Liver (tissue), 3 donors: ENCODE results near the gene SLC2A10.

Source experiments
- EGR1 ChIP-seq, 2 donors: IDR thresholded peaks; 2 replicates each; pipeline ENCODE4 v1.6.1; 2016 to 2018; ENCODE audit warnings: antibody characterized with exemption in 2 of 2, low read depth in 2 of 2
- GABPA ChIP-seq, 2 donors: IDR thresholded peaks in 1 of 2; conservative IDR thresholded peaks in 1 of 2; 2 replicates each; pipeline ENCODE4 v1.6.1; 2016; ENCODE audit warnings: antibody characterized with exemption in 2 of 2, mild to moderate bottlenecking in 1 of 2, moderate library complexity in 1 of 2
- NR2F2 ChIP-seq: IDR thresholded peaks from 2 replicates; pipeline ENCODE4 v1.6.1; 2016; ENCODE audit warnings: antibody characterized with exemption
- RAD21 ChIP-seq, 2 donors: IDR thresholded peaks; 2 replicates each; pipeline ENCODE4 v1.6.1; 2016; ENCODE audit warnings: antibody characterized with exemption in 2 of 2, mild to moderate bottlenecking in 2 of 2
- SP1 ChIP-seq: IDR thresholded peaks from 2 replicates; pipeline ENCODE4 v1.6.1; 2018; ENCODE audit warnings: antibody characterized with exemption, mild to moderate bottlenecking
- TAF1 ChIP-seq: conservative IDR thresholded peaks from 2 replicates; pipeline ENCODE4 v1.6.1; 2016; ENCODE audit warnings: antibody characterized with exemption, mild to moderate bottlenecking
- YY1 ChIP-seq: IDR thresholded peaks from 2 replicates; pipeline ENCODE4 v1.6.1; 2016; ENCODE audit warnings: antibody characterized with exemption, mild to moderate bottlenecking
- TF ChIP-seq, protein P1 (sequence below): IDR thresholded peaks from 2 replicates; pipeline ENCODE4 v1.6.1; 2016; ENCODE audit warnings: antibody characterized with exemption
- TF ChIP-seq, protein P2 (sequence below): fragments of 150-350 bp; IDR thresholded peaks from 2 replicates; pipeline ENCODE4 v1.5.1; 2017; ENCODE audit warnings: improper control_type of control experiment, low read depth, low read length; ENCODE audit not compliant: missing input control
- TF ChIP-seq, protein P3 (sequence below): IDR thresholded peaks from 2 replicates; pipeline ENCODE4 v1.6.1; 2016; ENCODE audit warnings: antibody characterized with exemption, mild to moderate bottlenecking
- TF ChIP-seq, protein P4 (sequence below): IDR thresholded peaks from 2 replicates; pipeline ENCODE4 v1.6.1; 2016; ENCODE audit warnings: antibody characterized with exemption
- TF ChIP-seq, protein P5 (sequence below): IDR thresholded peaks from 2 replicates; pipeline ENCODE4 v1.6.1; 2016; ENCODE audit warnings: antibody characterized with exemption
- donor health status: healthy.
- donor health status: healthy.

DNA sequence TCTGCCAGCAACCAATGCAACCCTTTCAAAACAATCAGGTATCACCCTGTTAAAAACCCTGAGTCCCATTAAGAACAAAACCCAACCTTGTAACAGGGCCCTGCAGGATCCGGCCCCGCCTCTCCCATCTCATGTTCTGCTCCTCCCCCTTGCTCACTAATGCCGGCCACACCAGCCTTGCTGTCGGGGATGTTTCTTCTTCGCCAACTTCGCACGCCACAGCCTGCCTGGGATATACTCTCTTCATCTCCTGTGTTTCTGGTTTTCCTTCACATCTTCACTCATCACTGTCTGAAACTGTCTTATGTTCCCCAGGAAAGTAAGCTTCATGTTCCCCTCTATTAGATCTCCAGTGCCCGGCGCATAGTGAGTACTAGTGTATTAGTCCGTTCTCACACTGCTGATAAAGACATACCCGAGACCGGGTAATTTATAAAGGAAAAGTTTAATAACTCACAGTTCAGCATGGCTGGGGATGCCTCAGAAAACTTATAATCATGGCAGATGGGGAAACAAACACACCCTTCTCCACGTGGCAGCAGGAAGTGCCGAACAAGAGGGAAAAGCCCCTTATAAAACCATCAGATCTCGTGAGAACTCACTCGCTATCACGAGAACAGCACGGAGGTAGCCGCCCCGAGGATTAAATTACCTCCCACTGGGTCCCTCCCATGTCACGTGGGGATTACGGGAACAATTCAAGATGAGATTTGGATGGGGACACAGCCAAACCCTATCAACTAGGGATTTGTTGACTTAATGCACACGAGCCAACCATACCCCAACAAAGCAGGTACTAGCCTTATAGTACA, 25.3 kb upstream of the SLC2A10 start:
- TF ChIP-seq, protein P1, sequence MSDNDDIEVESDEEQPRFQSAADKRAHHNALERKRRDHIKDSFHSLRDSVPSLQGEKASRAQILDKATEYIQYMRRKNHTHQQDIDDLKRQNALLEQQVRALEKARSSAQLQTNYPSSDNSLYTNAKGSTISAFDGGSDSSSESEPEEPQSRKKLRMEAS = no peak
- TF ChIP-seq, protein P2, sequence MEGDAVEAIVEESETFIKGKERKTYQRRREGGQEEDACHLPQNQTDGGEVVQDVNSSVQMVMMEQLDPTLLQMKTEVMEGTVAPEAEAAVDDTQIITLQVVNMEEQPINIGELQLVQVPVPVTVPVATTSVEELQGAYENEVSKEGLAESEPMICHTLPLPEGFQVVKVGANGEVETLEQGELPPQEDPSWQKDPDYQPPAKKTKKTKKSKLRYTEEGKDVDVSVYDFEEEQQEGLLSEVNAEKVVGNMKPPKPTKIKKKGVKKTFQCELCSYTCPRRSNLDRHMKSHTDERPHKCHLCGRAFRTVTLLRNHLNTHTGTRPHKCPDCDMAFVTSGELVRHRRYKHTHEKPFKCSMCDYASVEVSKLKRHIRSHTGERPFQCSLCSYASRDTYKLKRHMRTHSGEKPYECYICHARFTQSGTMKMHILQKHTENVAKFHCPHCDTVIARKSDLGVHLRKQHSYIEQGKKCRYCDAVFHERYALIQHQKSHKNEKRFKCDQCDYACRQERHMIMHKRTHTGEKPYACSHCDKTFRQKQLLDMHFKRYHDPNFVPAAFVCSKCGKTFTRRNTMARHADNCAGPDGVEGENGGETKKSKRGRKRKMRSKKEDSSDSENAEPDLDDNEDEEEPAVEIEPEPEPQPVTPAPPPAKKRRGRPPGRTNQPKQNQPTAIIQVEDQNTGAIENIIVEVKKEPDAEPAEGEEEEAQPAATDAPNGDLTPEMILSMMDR = no peak
- peak; percentile 55 for TF ChIP-seq YY1
- TF ChIP-seq NR2F2 = no peak
- TF ChIP-seq RAD21 (IDR thresholded peaks at IDR 0.05) = no peak
- TF ChIP-seq EGR1 (IDR thresholded peaks at IDR 0.05; ENCODE audit: low read depth in 2 of 2) = no peak
- peak; percentile 72 for TF ChIP-seq TAF1
- TF ChIP-seq SP1 = no peak
- TF ChIP-seq, protein P3, sequence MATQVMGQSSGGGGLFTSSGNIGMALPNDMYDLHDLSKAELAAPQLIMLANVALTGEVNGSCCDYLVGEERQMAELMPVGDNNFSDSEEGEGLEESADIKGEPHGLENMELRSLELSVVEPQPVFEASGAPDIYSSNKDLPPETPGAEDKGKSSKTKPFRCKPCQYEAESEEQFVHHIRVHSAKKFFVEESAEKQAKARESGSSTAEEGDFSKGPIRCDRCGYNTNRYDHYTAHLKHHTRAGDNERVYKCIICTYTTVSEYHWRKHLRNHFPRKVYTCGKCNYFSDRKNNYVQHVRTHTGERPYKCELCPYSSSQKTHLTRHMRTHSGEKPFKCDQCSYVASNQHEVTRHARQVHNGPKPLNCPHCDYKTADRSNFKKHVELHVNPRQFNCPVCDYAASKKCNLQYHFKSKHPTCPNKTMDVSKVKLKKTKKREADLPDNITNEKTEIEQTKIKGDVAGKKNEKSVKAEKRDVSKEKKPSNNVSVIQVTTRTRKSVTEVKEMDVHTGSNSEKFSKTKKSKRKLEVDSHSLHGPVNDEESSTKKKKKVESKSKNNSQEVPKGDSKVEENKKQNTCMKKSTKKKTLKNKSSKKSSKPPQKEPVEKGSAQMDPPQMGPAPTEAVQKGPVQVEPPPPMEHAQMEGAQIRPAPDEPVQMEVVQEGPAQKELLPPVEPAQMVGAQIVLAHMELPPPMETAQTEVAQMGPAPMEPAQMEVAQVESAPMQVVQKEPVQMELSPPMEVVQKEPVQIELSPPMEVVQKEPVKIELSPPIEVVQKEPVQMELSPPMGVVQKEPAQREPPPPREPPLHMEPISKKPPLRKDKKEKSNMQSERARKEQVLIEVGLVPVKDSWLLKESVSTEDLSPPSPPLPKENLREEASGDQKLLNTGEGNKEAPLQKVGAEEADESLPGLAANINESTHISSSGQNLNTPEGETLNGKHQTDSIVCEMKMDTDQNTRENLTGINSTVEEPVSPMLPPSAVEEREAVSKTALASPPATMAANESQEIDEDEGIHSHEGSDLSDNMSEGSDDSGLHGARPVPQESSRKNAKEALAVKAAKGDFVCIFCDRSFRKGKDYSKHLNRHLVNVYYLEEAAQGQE = no peak
- TF ChIP-seq, protein P4, sequence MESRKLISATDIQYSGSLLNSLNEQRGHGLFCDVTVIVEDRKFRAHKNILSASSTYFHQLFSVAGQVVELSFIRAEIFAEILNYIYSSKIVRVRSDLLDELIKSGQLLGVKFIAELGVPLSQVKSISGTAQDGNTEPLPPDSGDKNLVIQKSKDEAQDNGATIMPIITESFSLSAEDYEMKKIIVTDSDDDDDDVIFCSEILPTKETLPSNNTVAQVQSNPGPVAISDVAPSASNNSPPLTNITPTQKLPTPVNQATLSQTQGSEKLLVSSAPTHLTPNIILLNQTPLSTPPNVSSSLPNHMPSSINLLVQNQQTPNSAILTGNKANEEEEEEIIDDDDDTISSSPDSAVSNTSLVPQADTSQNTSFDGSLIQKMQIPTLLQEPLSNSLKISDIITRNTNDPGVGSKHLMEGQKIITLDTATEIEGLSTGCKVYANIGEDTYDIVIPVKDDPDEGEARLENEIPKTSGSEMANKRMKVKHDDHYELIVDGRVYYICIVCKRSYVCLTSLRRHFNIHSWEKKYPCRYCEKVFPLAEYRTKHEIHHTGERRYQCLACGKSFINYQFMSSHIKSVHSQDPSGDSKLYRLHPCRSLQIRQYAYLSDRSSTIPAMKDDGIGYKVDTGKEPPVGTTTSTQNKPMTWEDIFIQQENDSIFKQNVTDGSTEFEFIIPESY = peak; percentile 98
- TF ChIP-seq, protein P5, sequence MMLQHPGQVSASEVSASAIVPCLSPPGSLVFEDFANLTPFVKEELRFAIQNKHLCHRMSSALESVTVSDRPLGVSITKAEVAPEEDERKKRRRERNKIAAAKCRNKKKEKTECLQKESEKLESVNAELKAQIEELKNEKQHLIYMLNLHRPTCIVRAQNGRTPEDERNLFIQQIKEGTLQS = no peak
- TF ChIP-seq GABPA (IDR thresholded peaks at IDR 0.05 in 1 of 2, conservative IDR thresholded peaks at IDR 0.05 in 1 of 2) = no peak
